ENCODE data around the gene SLC38A10.
"Not testable (repeated sequence)": the region's sequence is repeated elsewhere in the genome, so short reads cannot be mapped to it uniquely, and the experiment has no call there.

SLC38A10 gene

GRCh38 chr17:81312624-81313325, 17.7 kb upstream of the SLC38A10 start:
- DNase-seq (ENCODE audit: low read depth), result no peak

- no peak for DNase-seq (ENCODE audit: low read depth)
Observed at GRCh38 chr17:81311946-81312345, 16.8 kb upstream of the SLC38A10 start.

- DNase-seq (ENCODE audit: low read depth), result no peak
Observed at GRCh38 chr17:81310949-81311550, 15.9 kb upstream of the SLC38A10 start.

GRCh38 chr17:81309859-81310839, 15.0 kb upstream of the SLC38A10 start:
- DNase-seq (ENCODE audit: low read depth), result no peak

- no peak for DNase-seq (ENCODE audit: low read depth)
Observed at GRCh38 chr17:81309140-81309858, 14.2 kb upstream of the SLC38A10 start.

- not testable (repeated sequence) for DNase-seq (ENCODE audit: low read depth)
Observed at GRCh38 chr17:81308784-81309139, 13.7 kb upstream of the SLC38A10 start.

DNA sequence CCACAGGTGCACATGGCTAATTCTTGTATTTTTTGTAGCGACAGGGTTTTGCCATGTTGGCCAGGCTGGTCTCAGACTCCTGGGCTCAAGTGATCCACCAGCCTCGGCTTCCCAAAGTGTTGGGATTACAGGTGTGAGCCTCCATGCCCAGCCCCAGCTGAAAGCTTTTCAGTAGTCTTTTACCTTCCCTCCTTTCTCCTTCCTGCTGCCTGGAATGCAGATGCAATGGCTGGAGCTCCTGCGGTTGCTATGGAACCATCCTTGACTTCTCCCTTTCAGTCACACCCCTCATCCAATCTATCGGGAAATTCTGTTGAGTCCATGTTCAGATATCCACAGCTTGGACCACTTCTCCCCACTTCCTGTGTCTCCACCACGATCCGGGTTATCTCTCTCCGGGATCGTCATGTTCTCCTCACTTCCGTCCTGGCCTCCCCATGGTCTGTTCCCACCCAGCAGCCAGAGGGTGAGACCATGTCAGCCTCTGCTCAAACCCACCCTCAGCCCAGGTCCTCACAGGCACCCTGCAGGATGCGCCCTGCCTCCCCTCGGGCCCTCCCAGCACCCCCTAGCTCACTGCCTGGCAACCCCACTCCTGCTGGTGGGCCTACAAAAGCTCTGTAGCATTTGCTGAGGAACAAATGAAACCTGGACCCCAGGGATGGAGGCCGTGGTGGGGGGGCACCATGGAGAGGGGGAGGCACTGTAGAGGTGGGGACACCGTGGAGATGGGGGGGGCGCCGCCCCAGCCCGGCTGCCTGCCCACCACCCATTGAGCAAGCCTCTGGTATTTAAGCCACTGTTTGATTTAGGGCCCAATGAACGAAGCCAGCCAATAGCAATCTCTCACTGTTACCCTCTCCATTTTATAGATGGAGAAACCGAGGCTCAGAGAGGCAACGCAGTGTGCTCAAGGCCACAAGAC, 12.8 kb upstream of the SLC38A10 start:
- DNase-seq (ENCODE audit: low read depth), result no peak

- DNase-seq (ENCODE audit: low read depth), result no peak
Observed at GRCh38 chr17:81306898-81307510, 11.9 kb upstream of the SLC38A10 start.

DNA sequence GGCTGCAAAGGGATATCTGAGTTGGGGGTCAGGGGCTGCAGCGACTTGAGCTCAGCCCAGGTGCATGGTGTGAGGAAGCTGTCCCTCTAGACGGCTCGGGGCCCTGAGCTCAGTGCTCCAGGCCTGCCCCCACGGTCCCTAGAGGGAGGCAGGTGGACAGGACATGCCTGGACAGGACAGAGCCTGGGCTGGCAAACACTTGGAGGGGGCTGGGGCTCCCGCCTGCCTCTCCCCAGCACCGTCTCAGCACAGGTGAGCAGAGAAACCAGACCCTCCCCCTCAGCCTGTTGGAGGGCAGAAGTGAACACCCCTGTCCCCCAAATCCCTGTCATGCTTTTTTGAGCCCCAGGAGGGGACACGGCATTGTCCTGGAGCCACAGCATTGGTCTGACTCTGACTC, 11.4 kb upstream of the SLC38A10 start:
- no peak for DNase-seq (ENCODE audit: low read depth)

- DNase-seq (ENCODE audit: low read depth), result no peak
Observed at GRCh38 chr17:81305051-81305630, 10.0 kb upstream of the SLC38A10 start.

DNA sequence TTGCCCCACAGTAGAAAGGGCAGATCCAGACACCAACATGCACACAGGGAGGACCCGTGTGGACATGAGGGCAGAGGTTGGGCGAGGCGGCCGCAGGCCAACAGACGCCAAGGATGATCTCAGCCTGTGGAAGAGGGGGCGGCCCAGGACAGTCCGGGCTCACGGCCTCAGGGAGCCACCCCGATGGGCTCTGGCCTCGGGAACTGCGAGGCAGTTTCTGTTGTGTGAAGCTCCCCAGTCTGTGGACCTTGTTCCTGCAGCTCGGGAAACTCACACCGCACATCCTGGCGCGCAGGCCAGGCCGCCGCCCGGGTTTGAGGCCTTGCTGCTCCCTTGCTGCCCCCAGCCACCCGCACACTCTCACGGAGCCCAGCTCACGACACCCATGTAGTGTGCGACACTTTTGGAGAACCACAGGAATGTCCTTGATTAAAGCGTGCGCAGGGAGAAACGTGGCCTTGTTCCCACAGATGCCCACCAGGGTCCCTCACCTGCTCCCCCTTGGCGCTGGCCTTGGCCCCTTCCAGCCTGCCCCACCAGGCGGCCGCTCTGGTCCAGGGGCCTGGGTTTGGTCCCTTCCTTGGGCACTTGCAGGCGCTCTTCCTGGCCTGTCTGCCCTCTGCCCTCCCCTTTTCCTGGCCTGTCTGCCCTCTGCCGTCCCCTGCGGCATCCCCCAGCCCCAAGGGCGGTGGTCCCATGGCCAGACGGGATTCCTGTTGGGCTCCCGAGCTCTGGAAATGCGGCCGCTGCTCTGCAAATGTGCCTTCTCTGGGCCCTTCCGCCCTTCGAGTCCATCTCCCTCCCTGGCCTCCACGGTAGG, 9.3 kb upstream of the SLC38A10 start:
- no peak for DNase-seq (ENCODE audit: low read depth)

DNA sequence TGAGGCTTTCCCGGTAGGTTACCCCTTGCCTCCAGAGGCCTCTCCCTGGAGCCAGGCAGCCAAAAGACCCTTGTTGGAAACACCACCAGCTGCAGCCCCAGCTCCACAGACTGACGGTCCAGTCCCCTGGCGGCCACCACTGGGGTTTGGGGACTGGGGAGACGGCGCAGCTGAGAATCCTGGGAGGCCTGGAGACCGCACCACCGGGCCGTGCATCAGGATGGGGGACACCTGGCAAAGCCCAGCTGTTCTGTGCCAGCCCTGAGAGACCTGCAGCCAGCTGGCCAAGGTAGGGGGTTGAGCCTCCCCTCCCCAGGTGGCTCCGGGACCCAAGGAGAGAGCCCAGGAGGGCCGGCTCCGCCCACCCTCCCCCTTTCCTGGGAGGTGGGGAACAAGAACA, 8.3 kb upstream of the SLC38A10 start:
- no peak for DNase-seq (ENCODE audit: low read depth)

- DNase-seq (ENCODE audit: low read depth), result no peak
Observed at GRCh38 chr17:81302861-81303333, 7.8 kb upstream of the SLC38A10 start.

GRCh38 chr17:81302324-81302723, 7.2 kb upstream of the SLC38A10 start:
- no peak for DNase-seq (ENCODE audit: low read depth)

GRCh38 chr17:81301195-81302144, 6.4 kb upstream of the SLC38A10 start:
- no peak for DNase-seq (ENCODE audit: low read depth)

- no peak for DNase-seq (ENCODE audit: low read depth)
Observed at GRCh38 chr17:81300586-81301155, 5.6 kb upstream of the SLC38A10 start.

- DNase-seq (ENCODE audit: low read depth), result no peak
Observed at GRCh38 chr17:81299846-81300585, 4.9 kb upstream of the SLC38A10 start.
